Lung (tissue), 12 donors: Measurements from ENCODE around the gene C1orf74. TPM values are rescaled to one million over a fixed set of nuclear protein-coding genes. Genes with fewer than 3 reads are reported as not detected.
A peak's percentile ranks its signal among the peaks of the same experiment; 100 is the strongest.

Experiments
- ATAC-seq: fragments of 200-7000 bp; cut with Tn5 transposase; one replicate; pipeline ENCODE4 v1.9.1; 2020; ENCODE audit warnings: moderate number of reproducible peaks; ENCODE audit not compliant: insufficient read depth, low FRiP score
- DNase-seq, 3 donors: peaks; one replicate each; pipeline ENCODE4 v3.0.0-alpha.2; 2013 to 2017
- H3K27ac ChIP-seq, 2 donors: one replicate each; pipeline ENCODE4 v1.5.1; 2013; ENCODE audit warnings: mild to moderate bottlenecking in 2 of 2, moderate library complexity in 2 of 2, control low read depth in 1 of 2, inconsistent platforms in 1 of 2, low read depth in 1 of 2, low read length in 1 of 2
- H3K27me3 ChIP-seq, 3 donors: one replicate each; pipeline ENCODE4 v1.5.1; 2013; ENCODE audit warnings: low read length in 2 of 3; ENCODE audit not compliant: control insufficient read depth in 3 of 3, insufficient read depth in 3 of 3
- H3K36me3 ChIP-seq, 4 donors: one replicate each; pipeline ENCODE4 v1.5.1; 2013; ENCODE audit warnings: low read length in 4 of 4, mild to moderate bottlenecking in 1 of 4, moderate library complexity in 1 of 4; ENCODE audit not compliant: control insufficient read depth in 4 of 4, insufficient read depth in 4 of 4
- H3K4me1 ChIP-seq, 5 donors: one replicate each; pipeline ENCODE4 v1.5.1; 2013; ENCODE audit warnings: low read length in 5 of 5, mild to moderate bottlenecking in 2 of 5, moderate library complexity in 1 of 5; ENCODE audit not compliant: control insufficient read depth in 5 of 5, insufficient read depth in 5 of 5
- H3K4me3 ChIP-seq: one replicate; pipeline ENCODE4 v1.5.1; 2013; ENCODE audit warnings: mild to moderate bottlenecking, control low read depth, moderate library complexity
- H3K9ac ChIP-seq, 2 donors: one replicate each; pipeline ENCODE4 v1.5.1; 2013; ENCODE audit warnings: low read length in 2 of 2, control low read depth in 1 of 2; ENCODE audit not compliant: insufficient read depth in 1 of 2
- H3K9me3 ChIP-seq, 4 donors: one replicate each; pipeline ENCODE4 v1.5.1; 2013; ENCODE audit warnings: low read length in 3 of 4, mild to moderate bottlenecking in 1 of 4, moderate library complexity in 1 of 4; ENCODE audit not compliant: control insufficient read depth in 4 of 4, insufficient read depth in 3 of 4
- CTCF ChIP-seq: IDR thresholded peaks from 2 replicates; pipeline ENCODE4 v1.5.1; 2012; ENCODE audit warnings: mild to moderate bottlenecking; ENCODE audit errors: control extremely low read depth, extremely low read depth
- WGBS, 2 donors: extraction: QIAGEN DNeasy Blood & Tissue Kit; methylation state at CpG; one replicate each; pipeline ENCODE4 v1.1.7; 2013; 5-methylcytosine and 5-hydroxymethylcytosine counted together
- polyA plus RNA-seq, 2 donors: library from polyadenylated mRNA; stranded (reverse); fragments of 200-250 nt; gene quantifications; one replicate each; pipeline ENCODE4 v1.2.1, GENCODE V29; 2013
- total RNA-seq, 2 donors: library from RNA; depleted of rRNA in 1 of 2; stranded (reverse); fragments of >200 nt in 1 of 2; gene quantifications; one replicate each; pipeline ENCODE4 v1.2.1, GENCODE V29; 2014 to 2021
- donor health status: control.
- donor health status: control.
- donor health status: Bipolar disorder and iron deficiency.
- donor health status: healthy.
- donor health status: DM: yes; HTN: yes; CAD: no.

The C1orf74 gene
- total and polyA plus RNA-seq, 4 donors, result 0.75 to 2.5 (median 1.5) TPM

GRCh38 chr1:209749205-209749604 is 35.2 kb downstream of the C1orf74 start:
- TF ChIP-seq CTCF, result no peak
- Histone ChIP-seq H3K4me3 (no peak overlapping the region), H3K9me3 (peaks cover 0 to 1% (median 0%) of the 10 kb centered on the region in 4 donors), H3K27ac (no peak overlapping the region), H3K36me3 (no peaks in the 10 kb centered on the region), H3K4me1 (peaks cover 0 to 4% (median 0%) of the 10 kb centered on the region in 5 donors), H3K9ac (no peak overlapping the region), H3K27me3 (no peaks in the 10 kb centered on the region)
- ATAC-seq (no peak), DNase-seq (no peak)
- WGBS, 2 donors, result 67 to 79% methylated on average over 2 of the region's 2 CpGs

GRCh38 chr1:209748620-209749019 is 35.7 kb downstream of the C1orf74 start:
- peaks cover 0 to 4% (median 0%) of the 10 kb centered on the region in 5 donors for H3K4me1 ChIP-seq
- no peaks in the 10 kb centered on the region for H3K27me3 ChIP-seq
- H3K9me3 ChIP-seq, result peaks cover 0 to 1% (median 0%) of the 10 kb centered on the region in 4 donors
- H3K36me3 ChIP-seq, result no peaks in the 10 kb centered on the region
- DNase-seq, result no peak
- TF ChIP-seq CTCF, result no peak
- 58 to 74% methylated on average over 4 of the region's 4 CpGs for WGBS, 2 donors
- ATAC-seq, result no peak
- H3K4me3 ChIP-seq, result no peak overlapping the region
- H3K9ac ChIP-seq, result no peak overlapping the region
- H3K27ac ChIP-seq, result no peak overlapping the region

- TF ChIP-seq CTCF, result peak; percentile 45
These were observed 36.6 kb downstream of the C1orf74 start for GRCh38 chr1:209747580-209748262.

More at GRCh38 chr1:209747580-209748262, 36.6 kb downstream of the C1orf74 start:
- WGBS, 2 donors, result 11 to 13% methylated on average over 37 of the region's 37 CpGs
- no peaks in the 10 kb centered on the region for H3K27me3 ChIP-seq
- no peak overlapping the region for H3K4me3 ChIP-seq
- no peak overlapping the region for H3K27ac ChIP-seq
- H3K36me3 ChIP-seq, result no peaks in the 10 kb centered on the region
- DNase-seq (peak; percentile 86 to 92 (median 87)), ATAC-seq (peak; percentile 97)
- no peak overlapping the region for H3K9ac ChIP-seq
- H3K9me3 ChIP-seq, result peaks cover 0 to 1% (median 0%) of the 10 kb centered on the region in 4 donors
- peaks cover 0 to 9% (median 1%) of the 10 kb centered on the region in 5 donors for H3K4me1 ChIP-seq
